ENCODE data around the gene RBX1.
"Not testable (repeated sequence)": the region's sequence is repeated elsewhere in the genome, so short reads cannot be mapped to it uniquely, and the experiment has no call there.

The RBX1 gene

GRCh38 chr22:40973144-40973543 is 22.0 kb downstream of the RBX1 start:
- DNase-seq, result no peak

GRCh38 chr22:40975366-40975765 is 24.2 kb downstream of the RBX1 start:
- DNase-seq, result no peak

DNA sequence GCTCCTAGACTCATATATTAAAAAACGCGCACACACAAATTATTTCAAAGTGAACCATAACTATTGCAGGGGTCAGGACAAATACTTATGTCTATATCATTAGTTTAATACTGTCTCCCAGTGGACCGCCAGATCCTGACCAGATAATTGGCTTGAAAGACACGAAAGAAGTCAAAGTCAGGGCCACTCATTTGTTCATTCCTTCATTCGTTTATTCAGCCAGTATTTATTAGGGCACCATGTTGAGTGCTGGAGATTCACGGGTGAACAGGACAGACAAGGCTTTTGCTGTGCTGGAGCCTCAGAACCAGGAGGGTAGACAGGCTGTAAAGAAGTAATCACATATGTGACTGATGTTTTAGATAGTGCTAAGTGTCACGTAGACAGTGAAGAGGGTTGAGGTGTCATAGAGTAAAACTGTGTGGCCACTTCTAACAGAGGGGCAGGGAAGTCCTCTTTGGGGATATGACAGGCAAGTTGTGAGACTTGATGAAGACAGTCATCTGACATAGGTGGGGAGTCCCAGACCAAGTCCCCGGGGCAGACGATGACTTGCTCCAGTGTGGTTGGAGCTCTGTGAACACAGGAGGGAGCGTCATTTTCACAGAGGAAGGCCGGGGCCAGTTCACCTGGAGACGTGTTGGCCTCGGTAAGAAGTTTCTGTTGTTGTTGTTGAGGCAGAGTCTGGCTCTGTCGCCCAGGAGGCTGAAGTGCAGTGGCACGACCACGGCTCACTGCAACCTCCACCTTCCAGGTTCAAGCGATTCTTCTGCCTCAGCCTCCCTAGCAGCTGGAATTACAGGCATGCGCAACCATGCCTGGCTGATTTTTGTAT is 25.9 kb downstream of the RBX1 start:
- DNase-seq, result no peak

GRCh38 chr22:40979198-40979597 is 28.0 kb downstream of the RBX1 start:
- DNase-seq, result no peak

- DNase-seq, result no peak
These were observed 28.7 kb downstream of the RBX1 start for GRCh38 chr22:40979871-40980270.

DNA sequence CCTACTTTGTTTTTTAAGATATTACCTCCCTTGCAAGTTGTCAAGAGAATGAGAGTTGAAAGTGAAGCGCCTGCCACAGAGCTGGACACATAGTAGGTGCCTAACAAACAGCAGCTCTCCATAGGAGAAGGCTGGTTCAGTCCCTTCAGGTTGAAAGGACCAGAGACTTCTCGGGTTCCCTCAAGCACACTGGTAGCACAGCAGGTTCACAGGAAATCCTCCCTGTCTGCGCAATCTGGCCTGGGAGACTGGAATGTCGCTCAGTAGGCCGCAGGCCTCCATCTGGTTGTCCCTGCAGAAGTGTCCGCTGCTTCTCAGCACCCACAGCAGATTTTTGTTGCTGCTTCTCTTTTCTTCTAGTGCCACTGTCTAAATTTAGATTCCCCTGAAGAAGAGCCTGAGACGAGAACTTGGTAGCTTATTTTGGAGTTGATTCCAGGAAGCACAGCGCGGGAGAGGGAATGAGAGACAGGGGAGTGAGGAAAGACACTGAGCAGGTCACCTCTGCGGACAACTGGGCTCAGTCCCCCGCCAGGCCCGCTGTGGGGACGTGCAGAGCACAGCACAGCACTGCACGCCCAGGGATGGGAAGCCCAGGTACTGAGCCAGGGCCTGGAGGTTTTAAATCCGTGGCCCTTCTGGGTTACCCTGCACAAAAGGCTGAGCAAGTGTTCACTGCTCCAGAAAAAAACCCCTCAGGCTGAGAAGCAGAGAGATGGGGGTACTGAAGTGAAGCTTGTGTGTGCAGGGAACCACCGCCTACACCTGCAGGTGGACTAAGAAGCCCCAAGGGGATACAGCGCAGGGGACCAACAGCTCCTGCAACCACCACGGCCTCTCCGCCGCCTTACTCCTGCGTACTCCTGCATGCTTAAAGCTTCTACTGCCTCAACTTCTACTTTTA is 31.6 kb downstream of the RBX1 start:
- DNase-seq, result no peak

DNA sequence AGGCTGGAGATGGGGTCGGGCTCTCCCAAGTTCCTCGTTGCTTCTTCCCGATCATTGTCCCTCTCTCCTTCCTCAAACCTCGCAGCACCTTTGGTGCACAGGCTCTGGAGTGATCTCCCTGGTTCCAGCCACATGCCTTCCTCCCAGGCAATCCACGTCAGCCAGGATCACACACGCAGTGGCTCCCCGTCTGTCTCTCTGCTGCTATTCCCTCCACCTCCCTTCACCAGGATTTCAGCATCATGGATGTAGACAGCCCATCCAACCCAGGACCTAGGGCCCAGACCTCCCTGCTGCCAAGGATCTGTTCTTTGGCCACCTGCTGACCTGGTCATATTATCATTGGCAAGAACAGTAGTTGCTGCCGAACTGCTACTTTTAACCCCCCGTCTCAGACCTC is 40.1 kb downstream of the RBX1 start:
- no peak for DNase-seq

GRCh38 chr22:40995821-40996220 is 44.6 kb downstream of the RBX1 start:
- no peak for DNase-seq

DNA sequence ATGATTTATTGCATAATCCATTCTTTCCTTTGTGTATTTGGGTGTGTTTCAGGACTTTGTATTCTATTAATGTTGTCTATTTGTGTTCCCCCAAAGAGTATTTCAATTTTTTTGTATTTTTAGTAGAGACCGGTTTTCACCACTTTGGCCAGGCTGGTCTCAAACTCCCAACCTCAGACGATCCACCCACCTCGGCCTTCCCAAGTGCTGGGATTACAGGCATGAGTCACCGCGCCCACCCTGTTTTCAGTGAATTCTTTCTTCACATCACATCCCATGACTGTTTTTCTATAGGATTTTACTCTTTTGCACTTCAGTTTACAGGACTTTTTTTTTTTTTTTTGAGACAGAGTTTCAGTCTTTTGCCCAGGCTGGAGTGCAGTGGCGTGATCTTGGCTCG is 46.3 kb downstream of the RBX1 start:
- DNase-seq, result no peak

DNA sequence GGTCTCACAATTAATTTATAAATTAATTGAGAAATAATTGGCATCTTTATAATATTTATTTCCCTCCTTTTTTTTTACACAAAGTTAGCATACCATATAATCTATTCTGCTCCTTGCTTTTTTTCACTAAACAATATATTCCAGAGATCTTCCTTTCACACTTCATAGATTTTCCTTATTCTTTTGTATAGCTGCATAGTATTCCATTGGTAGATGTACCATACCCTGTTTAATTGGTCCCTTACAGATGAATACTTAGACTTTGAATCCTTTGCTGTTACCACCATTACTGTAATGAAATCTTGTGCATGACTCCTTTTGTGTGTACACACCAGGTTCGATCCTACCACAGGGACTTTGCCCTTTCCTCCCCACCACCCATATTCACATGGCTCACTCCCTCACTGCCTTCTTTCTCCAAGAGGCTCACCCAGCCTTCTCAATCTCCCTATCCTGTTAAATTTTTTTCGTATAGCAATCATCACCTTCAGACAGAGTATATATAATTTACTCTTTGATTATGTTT is 48.9 kb downstream of the RBX1 start:
- no peak for DNase-seq

DNA sequence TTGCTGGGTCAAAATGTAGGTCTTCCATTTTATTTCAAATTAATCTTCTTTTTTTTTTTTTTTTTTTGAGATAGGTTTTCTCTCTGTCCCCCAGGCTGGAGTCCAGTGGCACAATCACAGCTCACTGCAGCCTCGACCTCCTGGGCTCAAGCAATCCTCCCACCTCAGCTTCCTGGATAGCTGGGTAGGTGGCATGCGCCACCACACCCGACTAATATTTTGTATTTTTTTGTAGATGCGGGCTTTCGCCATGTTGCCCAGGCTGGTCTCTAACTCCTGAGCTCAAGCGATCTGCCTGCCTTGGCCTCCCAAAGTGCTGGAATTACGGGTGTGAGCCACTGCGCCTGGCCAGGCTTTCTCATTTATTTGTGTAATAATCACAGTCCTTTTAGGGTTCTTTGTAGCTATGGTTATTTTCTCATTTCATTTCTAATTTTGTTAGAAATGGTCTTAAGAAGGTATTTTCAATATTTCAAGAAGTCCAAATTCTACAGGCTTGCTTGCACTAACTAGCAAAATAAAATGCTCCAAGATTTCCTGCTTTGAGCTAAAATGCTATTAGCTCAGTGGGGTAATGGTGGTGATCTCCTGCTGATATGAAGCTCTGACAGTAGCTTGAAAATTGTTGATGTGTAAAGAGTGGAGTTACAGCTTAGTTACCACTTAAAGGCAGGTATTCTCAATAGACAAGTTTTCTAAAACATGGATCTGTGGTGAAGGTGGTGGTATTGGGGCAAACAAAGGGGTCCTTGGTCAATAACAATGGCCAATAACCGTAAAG is 50.0 kb downstream of the RBX1 start:
- DNase-seq, result no peak

GRCh38 chr22:41001722-41002122 is 50.5 kb downstream of the RBX1 start:
- no peak for DNase-seq

DNA sequence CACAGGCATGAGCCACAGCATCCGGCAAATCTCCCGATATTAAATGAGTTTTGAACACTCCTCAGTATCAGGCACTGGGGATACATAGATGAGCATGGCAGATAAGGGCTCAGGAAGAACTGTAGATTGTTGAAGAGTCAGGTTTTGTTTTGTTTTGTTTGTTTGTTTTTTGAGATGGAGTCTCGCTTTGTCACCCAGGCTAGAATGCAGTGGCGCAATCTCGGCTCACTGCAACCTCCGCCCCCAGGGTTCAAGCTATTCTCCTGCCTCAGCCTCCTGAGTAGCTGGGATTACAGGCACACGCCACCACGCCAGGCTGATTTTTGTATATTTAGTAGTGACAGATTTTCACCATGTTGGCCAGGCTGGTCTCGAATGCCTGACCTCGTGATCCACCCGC is 51.2 kb downstream of the RBX1 start:
- not testable (repeated sequence) for DNase-seq

GRCh38 chr22:41003066-41003465 is 51.9 kb downstream of the RBX1 start:
- no peak for DNase-seq

DNA sequence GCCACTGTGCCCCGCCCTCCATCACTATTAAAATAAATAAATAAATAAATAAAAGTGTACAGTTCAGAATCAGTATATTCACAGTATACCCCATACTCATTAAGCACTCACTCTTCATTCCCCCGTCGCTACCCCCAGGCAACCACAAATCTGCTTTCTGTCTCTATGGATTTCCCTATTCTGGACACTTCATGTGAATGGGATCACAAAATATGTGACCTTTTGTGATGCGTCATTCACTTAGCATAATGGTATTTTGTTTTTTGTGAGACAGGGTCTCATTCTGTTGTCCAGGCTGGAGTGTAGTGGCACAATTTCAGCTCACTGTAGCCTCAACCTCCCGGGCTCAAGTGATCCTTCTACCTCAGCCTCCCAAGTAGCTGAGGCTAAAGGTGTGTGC is 52.8 kb downstream of the RBX1 start:
- DNase-seq, result no peak

GRCh38 chr22:41009222-41009948 is 58.2 kb downstream of the RBX1 start:
- DNase-seq, result no peak

- DNase-seq, result no peak
These were observed 63.8 kb downstream of the RBX1 start for GRCh38 chr22:41015003-41015402.

DNA sequence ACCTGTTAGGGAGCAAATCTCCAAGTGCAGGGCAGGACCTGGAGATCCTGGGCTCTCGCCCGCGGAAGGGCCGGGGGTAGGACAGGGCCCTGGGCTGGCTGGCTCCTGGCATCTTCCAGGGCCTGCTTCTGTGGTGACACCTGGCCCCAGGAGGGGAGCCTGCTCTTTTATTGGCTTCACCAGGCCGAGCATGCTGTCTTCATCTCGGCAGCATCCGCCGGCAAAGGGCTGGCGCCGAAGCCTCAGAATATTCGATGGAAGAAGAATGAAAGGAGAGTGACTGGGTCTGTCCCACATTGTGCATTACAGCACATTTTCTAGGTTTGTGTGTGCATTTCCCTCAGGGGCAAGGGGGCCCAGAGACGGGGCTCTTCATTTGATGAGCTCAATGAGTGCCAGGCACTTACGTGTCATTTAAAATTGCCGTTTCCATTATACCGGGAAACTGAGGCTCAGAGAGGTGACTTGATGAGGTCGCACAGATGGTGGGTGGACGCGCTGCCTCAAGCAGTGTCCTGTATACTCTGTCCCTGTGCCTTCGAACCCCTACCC is 70.0 kb downstream of the RBX1 start:
- no peak for DNase-seq

DNA sequence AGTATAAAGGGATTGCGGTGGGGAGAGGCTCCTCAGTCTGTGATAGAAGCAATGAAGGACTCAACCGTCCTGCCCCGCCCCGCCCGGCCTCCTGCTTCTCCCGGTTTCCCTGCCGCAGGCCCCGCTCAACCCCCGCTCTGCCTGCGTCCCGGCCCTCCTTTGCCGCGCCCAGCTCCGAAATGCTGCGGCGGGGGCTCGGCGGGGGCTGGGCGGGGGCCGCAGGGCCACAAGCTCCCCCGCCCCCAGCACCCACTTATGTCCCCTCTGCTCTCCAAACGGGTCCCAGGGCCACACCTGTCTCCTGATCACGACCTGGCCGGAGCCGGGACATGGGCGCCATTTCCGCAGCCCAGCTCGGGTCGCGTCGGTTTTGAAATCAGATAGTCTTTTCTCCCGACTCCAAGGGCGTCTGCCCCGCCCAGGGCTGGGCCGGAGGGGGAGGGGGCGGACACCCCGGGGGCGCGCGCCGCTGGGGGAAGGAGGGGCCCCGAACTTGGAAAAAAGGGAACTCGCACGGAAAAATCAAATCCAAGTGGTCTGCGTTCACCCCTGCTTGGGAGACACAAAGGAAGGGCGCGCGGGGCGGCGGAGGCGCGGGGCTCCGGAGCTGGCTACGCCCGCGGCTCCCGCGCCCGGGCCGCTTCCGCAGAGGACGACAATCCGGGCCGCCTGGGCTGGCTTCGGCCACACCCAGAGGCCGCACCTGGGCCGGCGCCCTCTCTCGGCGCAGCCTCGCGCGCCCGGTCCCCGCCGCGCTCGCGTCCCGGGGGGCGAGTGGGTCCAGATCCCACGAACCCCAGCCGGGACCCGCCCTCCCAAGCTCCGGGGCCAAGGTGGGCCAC is 70.7 kb downstream of the RBX1 start:
- DNase-seq, result peak; percentile 35

DNA sequence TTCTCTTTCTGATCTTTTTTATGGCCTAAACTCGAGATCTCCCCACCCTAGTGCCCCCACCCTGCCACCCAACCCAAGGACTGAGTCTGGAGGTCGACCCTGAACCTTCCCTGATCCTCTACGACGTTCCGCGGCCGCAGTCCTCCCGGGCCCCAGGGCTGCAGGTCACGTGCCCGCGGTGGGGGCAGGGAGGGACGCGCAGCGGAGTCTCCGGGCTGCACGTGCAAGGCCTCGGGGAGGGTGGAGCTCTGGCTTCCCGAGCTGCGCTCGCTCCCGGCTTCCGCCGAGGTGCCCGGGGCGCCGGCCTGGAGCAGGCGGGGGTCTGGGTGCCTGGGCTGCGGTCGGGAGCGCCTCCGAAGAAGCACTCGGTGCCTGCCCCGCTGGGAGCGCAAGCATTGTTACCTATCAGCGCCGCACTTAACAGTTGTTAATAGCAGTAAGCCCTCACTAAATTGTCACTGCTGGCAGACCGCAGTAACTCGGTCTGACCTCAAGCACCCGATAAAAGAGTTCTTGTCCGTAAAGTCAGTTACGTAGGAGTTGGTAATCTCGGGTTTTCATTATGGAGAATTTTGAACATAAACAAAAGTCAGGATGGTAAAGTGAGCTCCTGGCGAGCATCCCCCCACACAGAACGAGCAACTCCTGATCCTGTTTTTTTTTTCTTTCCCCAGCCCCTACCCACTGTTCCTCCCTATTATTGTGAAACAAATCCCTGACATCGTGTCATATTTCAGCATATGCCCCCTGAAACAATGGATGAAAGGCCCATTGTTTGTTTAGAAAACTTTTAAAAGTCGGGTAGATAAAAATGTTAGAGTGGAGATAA is 71.5 kb downstream of the RBX1 start:
- peak; percentile 84 for DNase-seq

Data from NCI-H1092 treated with DMSO at 0.1 percent for 48 hours (cell line).